ENCODE data around the gene TPST2. TPM values are rescaled to one million over a fixed set of nuclear protein-coding genes. Genes with fewer than 3 reads are reported as not detected.

The TPST2 gene
- total RNA-seq, 1 experiment from 2014 or later = 5.8 TPM

DNA sequence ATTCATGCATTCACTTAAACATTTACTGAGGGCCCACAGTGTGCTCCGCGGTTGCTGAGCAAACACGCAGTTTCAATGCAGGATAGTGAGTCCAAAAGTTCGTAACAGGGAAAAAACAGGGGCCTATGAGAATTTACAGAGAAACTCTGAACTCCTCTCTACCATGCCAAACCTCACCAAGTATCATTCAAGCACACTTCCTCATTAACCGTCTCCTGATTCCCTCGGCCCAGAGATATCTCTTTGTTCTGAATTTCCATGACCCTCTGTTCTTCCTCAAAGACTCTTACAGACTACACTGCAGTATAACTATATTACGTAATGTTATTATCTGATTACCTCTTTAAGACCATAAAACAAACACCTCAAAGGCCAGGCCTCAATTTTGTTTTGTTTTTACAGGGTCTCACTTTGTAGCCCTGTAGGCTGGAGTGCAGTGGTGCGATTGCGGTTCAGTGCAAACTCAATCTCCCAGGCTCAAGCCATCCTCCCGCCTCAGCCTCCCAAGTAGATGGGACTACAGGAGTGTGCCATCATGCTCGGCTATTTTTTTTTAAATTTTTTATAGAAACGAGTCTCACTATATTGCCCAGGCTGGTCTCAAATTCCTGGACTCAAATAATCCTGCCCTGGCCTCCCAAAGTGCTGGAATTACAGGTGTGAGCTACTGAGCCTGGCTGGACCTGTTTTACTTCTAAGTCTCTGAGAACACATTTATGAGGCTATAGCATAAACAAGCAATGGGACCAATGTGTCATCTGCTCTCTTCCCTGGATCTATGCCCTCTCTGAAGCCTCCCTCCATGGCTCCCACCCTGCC, 109.9 kb downstream of the TPST2 start:
- no peak for DNase-seq (ENCODE audit: extremely low read depth, low read depth)

- no peak for DNase-seq (ENCODE audit: extremely low read depth, low read depth)
Measured at GRCh38 chr22:26479043-26479791, 110.7 kb downstream of the TPST2 start.

DNA sequence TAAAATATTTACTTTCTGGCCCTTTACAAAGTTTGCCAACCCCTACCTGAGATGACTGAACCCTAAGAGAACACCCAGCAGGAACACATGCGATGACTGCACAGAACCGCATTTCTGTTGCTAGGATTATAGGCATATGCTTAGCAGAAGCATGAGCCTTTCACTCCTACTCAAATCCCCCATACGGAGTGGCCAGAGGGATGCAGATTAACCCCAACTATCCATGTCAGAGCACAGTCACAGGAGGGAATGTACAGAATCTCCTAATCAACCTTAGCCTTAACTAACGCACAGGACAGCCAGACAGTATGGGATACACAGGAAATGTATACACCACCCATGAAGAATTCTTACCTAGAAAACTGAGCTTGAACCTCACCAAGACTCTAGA, 112.6 kb downstream of the TPST2 start:
- DNase-seq (ENCODE audit: extremely low read depth, low read depth) = no peak

DNA sequence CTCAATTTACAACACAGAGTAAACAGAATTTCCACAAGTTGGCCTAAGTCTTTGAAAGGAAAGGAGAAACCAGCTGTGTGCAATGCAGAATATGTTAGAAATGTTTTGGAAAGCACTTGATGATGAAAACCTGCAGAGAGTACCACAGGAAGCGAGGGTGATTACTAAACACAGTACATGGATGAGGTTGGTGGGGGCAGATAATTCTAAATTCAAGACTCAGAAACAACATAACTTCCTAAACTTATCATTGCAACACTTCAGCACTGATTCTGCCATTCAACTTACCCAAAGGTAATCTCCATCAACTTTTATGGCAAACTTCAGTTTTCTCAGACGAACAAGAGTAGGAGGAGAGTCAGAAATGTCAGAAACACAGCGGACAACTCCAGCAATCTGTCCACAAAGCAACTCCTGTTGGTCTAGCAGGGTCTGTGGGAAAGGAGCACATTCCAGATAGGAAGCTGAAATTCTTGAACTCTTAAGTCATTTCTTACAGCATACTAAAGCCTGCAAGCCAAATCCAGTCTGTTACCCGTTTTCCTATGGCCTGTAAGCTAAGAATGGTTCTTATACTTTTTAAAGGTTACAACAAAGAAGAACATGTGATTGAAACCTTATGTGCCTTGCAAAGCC, 113.1 kb downstream of the TPST2 start:
- DNase-seq (ENCODE audit: extremely low read depth, low read depth) = no peak

- DNase-seq (ENCODE audit: extremely low read depth, low read depth) = no peak
Measured at GRCh38 chr22:26474682-26475081, 115.2 kb downstream of the TPST2 start.

Small RNAs within 50 kb of the gene (small RNA-seq; reads per million reads assigned to genes)
- gene MIR548J = 0.04 to 0.47 reads per million in 2 experiments

Other genes starting within 250 kb of the TPST2 start
- gene ASPHD2, start 160.9 kb downstream of the TPST2 start, total RNA-seq (2014; rRNA removed; shearing (Covaris generic)) = 0.49 and 0.77 TPM in 2 replicates
- gene HPS4, start 106.3 kb downstream of the TPST2 start, total RNA-seq (2014; rRNA removed; shearing (Covaris generic)) = 25.7 and 28.5 TPM in 2 replicates
- 20.2 and 20.7 TPM in 2 replicates for gene SRRD, start 106.3 kb downstream of the TPST2 start, total RNA-seq (2014; rRNA removed; shearing (Covaris generic))
- gene TFIP11, start 77.7 kb downstream of the TPST2 start, total RNA-seq (2014; rRNA removed; shearing (Covaris generic)) = 15.3 and 16.4 TPM in 2 replicates
- gene CRYBB1, start 27.9 kb upstream of the TPST2 start, total RNA-seq (2014; rRNA removed; shearing (Covaris generic)) = not detected in 2 replicates
- not detected in 2 replicates for gene CRYBA4, start 31.8 kb upstream of the TPST2 start, total RNA-seq (2014; rRNA removed; shearing (Covaris generic))
- gene MIAT, start 67.5 kb upstream of the TPST2 start, total RNA-seq (2014; rRNA removed; shearing (Covaris generic)) = 0.66 and 0.82 TPM in 2 replicates

All from NCI-H460 (cell line).